Activated naive CD4-positive, alpha-beta T cell treated with anti-CD3 and anti-CD28 coated beads, Interleukin-2, amount 50 U/mL, for 72 hours (primary cell): ENCODE results near the gene LRIG2. TPM values are rescaled to one million over a fixed set of nuclear protein-coding genes. Genes with fewer than 3 reads are reported as not detected.
"Not testable (repeated sequence)": the region's sequence is repeated elsewhere in the genome, so short reads cannot be mapped to it uniquely, and the experiment has no call there.

Experiments used
- ATAC-seq, 2 donors: fragments of 150-1000 bp; cut with Tn5 transposase; 2 replicates each; pipeline ENCODE4 v1.10.0; 2021; ENCODE audit warnings: mild to moderate bottlenecking in 2 of 2, moderate library complexity in 2 of 2
- DNase-seq, 2 donors: peaks; one replicate each; pipeline ENCODE4 v3.0.0; 2021 to 2022; ENCODE audit warnings: low spot score in 2 of 2
- H3K27ac Mint-ChIP-seq, 2 donors: one replicate each; pipeline ENCODE4 v1.8.0; 2022; ENCODE audit warnings: mild to moderate bottlenecking in 2 of 2, mixed read lengths in 2 of 2
- H3K36me3 Mint-ChIP-seq, 2 donors: one replicate each; pipeline ENCODE4 v1.8.0; 2022; ENCODE audit warnings: mixed read lengths in 2 of 2
- H3K9me3 Mint-ChIP-seq, 2 donors: one replicate each; pipeline ENCODE4 v1.8.0; 2022; ENCODE audit warnings: mixed read lengths in 2 of 2
- total RNA-seq, 2 donors: library from RNA; stranded (reverse); gene quantifications; one replicate each; pipeline ENCODE4 v1.2.3, GENCODE V29; 2022

Gene LRIG2, protein sequence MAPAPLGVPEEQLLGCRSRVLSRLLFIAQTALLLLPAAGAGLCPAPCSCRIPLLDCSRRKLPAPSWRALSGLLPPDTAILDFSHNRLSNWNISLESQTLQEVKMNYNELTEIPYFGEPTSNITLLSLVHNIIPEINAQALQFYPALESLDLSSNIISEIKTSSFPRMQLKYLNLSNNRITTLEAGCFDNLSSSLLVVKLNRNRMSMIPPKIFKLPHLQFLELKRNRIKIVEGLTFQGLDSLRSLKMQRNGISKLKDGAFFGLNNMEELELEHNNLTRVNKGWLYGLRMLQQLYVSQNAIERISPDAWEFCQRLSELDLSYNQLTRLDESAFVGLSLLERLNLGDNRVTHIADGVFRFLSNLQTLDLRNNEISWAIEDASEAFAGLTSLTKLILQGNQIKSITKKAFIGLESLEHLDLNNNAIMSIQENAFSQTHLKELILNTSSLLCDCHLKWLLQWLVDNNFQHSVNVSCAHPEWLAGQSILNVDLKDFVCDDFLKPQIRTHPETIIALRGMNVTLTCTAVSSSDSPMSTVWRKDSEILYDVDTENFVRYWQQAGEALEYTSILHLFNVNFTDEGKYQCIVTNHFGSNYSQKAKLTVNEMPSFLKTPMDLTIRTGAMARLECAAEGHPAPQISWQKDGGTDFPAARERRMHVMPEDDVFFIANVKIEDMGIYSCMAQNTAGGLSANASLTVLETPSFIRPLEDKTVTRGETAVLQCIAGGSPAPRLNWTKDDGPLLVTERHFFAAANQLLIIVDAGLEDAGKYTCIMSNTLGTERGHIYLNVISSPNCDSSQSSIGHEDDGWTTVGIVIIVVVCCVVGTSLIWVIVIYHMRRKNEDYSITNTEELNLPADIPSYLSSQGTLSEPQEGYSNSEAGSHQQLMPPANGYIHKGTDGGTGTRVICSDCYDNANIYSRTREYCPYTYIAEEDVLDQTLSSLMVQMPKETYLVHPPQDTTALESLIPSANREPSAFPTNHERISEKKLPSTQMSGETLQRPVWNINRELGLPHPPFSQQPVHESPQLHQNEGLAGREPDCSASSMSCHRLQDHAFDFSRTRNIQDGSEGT
- total RNA-seq, result 10 to 100 TPM; 12.5 to 14.0 TPM

DNA sequence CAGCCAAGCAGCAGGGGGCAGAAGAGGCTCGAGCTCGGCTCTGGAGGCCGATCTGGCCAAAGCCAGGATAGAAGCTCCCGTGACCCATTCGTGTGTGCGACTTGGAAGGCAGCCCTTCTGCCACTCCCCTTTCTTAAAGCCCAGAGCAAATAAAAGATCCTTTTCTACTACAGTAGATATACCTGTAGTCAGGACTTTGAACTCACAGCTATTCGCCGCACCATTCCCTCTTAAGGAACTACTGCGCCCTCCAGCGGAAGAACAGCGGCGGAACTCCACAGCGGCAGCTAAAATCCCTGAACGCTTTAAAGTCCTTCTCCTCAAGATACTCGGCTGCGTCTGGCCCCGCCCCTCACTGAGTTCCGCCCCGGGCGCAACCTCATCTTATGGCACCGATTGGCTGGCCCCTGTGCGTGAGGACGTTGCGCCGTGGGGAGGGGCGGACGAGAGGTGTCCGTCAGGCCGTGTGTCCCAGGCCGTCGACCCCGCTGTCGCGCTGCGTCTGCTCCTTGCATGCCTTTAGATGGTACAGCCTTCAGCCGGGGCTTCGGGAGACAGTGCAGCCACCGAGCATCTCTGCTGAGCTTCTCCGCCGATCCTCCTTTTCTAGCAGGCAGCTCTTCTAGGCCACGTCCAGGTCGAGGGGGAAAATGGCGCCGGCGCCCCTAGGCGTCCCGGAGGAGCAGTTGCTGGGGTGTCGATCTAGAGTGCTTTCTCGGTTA lies at the start of gene LRIG2:
Gene LRIG2, plus strand, starts transcription at position 442 of the 722 bp plus-strand sequence. Its CDS starts 209 bp downstream, at position 651.
- DNase-seq, result peak; percentile 96 to 97
- ATAC-seq, result peak; percentile 98 to 99
- peaks cover 12 to 15% of the 10 kb centered on the region in 2 donors for H3K36me3 Mint-ChIP-seq
- peak within 1 kb of the TSS; percentile 98 to 99 for H3K27ac Mint-ChIP-seq
- no peaks in the 10 kb centered on the region for H3K9me3 Mint-ChIP-seq

DNA sequence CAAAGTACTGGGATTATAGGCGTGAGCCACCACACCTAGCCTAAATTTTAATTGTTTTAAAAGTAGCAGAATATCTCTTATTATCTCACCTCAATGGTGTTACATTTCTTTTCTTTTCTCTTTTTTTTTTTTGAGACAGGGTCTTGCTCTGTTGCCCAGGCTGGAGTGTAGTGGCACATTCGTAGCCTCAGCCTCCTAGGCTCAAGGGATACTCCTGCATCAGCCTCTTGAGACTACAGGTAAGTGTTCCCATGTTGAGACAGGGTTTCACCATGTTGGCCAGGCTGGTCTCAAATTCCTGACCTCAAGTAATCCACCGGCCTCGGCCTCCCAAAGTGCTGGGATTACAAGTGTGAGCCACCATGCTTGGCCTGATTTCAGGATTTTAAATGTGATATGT lies 49.7 kb upstream of the LRIG2 start:
- H3K36me3 Mint-ChIP-seq, H3K27ac Mint-ChIP-seq, ATAC-seq, H3K9me3 Mint-ChIP-seq, DNase-seq: not testable (repeated sequence)

DNA sequence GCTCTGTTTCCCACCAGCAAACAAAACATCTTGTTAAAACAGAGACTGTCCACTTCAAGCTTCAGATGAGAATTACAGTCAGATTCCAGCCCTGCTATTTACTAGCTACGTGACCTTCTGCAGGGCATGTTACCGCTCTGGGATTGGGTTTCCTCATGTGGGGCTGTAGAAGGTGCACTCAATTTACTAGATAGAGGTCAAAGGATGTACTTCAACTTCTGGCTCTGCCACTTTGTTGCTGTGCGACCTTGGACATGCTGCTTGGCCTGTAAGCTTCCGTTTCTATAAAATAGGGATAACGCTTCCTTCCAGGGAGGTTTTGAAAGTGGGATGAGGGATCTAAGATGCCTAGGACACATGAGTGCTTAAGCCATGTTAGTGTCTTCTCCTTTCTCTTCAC lies 46.0 kb upstream of the LRIG2 start:
- ATAC-seq, result no peak
- Mint-ChIP-seq H3K36me3 (no peaks in the 10 kb centered on the region), H3K9me3 (no peaks in the 10 kb centered on the region)

DNA sequence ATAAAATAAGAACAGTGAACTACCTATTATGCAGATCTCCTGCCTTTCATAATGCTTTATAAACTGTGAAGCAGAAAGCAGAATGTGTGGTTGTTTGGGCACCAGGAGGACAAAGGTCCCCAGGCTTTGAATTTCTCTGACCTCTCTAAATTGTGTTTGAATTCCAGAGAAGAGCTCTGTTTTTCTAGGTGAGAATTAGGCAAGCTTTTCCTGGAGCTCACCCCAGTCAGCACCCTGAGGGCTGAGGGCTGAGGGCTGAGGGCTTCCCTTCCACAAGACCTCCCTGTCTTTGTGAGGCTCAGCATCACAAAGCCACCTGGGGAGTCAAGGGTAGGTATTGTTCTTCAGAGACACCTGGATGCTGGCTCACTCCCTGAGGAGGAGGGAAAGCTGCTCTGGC lies 45.5 kb upstream of the LRIG2 start:
- H3K36me3 Mint-ChIP-seq, result no peaks in the 10 kb centered on the region
- DNase-seq, result no peak
- ATAC-seq, result no peak
- H3K9me3 Mint-ChIP-seq, result no peaks in the 10 kb centered on the region
- H3K27ac Mint-ChIP-seq, result peak overlapping the region in 1 of 2 donors; percentile 32

More for the DNA sequence above, 46.0 kb upstream of the LRIG2 start:
- DNase-seq, result no peak
- H3K27ac Mint-ChIP-seq, result peak overlapping the region in 1 of 2 donors; percentile 32

DNA sequence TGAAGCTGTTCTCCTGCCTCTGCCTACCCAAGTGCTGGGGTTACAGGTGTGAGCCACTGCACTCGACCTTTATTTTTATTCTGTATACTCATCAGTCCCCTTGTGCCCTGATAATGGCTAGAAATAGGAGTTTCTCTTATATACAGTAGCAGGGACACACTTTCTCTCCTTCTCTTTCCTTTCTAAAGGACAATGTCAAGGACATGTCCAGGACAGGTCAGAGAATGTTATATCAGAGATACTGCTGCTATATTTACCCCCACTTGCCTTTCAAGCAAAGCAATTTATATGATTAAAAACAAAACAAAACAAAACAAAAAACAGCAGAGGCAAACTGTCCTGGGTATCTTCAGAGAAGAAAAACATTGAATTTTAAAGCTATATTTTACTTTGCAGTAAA lies 43.2 kb upstream of the LRIG2 start:
- no peak for ATAC-seq
- Mint-ChIP-seq H3K27ac (no peak overlapping the region), H3K36me3 (no peaks in the 10 kb centered on the region), H3K9me3 (no peaks in the 10 kb centered on the region)
- DNase-seq, result no peak

DNA sequence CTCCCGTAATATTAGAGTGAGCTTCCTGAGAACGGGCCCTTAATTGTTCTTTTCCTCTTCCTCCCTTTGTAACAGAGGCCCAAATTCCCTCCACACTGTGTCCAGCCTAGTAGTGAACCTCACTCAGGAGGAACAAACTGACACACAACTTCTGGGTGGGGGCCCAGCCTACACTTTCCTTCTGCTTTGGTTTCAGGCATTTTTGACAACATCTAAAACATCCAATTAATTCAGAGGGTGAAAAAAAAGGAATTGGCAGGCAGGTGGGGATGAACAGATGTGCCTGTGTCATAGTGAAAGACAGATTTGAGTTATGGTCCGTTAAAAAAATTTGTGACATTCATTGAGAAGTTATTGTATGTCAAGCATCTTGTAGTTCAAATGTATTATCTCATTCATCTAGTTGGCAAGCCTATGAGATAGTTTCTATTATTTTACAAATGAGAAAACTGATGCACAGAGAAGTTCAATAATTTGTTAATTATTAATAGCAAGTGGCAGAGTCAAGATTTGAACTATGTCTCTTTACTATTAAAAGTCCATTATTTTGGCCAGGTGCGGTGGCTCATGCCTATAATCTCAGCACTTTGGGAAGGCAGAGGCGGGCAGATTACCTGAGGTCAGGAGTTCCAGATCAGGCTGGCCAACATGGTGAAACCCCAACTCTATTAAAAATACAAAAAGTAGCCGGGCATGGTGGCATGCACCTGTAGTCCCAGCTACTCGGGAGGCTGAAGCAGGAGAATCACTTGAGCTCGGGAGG lies 41.6 kb upstream of the LRIG2 start:
- H3K27ac Mint-ChIP-seq, result no peak overlapping the region
- ATAC-seq, result peak in 1 of 2 donors; percentile 62

DNA sequence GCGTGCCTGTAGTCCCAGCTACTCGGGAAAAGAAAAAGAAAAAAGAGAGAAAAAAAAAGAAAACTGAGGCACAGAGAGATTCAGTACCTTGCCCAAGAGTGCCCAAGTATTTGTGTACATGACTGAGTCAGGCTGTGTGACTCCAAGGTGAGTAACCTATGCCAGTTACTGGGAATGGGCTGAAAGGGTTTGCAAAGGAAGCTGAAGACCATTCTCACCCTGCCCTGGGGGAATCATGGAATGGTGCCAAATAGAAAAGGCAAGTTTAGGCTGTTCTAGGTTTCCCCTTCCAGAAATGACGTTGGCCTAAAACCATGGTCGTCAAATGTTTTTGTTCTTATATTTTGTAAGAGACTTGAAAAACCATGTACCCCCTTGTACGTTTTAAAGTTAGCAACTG lies 37.9 kb upstream of the LRIG2 start:
- ATAC-seq (no peak), DNase-seq (no peak)
- H3K36me3 Mint-ChIP-seq, result no peaks in the 10 kb centered on the region
- no peaks in the 10 kb centered on the region for H3K9me3 Mint-ChIP-seq
- H3K27ac Mint-ChIP-seq, result no peak overlapping the region

More for the DNA sequence above, 41.6 kb upstream of the LRIG2 start:
- no peaks in the 10 kb centered on the region for H3K36me3 Mint-ChIP-seq
- no peak for DNase-seq
- no peaks in the 10 kb centered on the region for H3K9me3 Mint-ChIP-seq

DNA sequence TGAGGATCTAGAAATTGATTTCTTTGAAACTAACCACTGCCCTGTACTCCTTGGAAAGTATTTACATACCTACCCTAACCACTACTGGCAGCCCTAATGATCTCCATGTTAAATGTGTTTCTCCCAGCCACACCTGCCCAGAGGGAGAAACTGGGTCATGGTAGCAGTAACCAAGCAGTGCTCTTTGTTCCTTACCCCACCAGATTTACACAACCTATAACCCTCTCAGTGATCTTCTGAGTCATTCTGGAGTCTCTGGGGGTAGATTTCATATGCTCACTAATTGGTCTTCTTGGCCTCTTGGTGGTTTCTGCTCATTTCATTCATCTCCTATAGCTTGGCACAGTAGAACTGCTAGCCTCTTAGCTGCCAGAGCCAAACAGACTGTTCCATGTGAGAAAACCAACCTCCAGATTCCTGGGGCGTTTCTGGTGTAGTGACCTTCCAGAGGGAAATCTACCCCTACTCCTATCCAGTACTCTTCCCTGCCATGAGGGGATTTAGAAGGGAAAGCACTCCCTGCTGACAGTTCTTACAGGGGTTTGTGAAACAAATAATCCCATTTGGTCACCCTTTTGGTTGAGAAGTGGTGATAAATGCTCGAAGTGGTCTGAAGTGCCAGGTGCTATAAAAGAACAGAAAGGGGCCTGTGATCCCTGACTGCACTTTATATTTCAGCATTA lies 36.2 kb upstream of the LRIG2 start:
- H3K27ac Mint-ChIP-seq, result no peak overlapping the region
- DNase-seq (no peak), ATAC-seq (peak; percentile 29 to 48)
- no peaks in the 10 kb centered on the region for H3K9me3 Mint-ChIP-seq
- no peaks in the 10 kb centered on the region for H3K36me3 Mint-ChIP-seq

DNA sequence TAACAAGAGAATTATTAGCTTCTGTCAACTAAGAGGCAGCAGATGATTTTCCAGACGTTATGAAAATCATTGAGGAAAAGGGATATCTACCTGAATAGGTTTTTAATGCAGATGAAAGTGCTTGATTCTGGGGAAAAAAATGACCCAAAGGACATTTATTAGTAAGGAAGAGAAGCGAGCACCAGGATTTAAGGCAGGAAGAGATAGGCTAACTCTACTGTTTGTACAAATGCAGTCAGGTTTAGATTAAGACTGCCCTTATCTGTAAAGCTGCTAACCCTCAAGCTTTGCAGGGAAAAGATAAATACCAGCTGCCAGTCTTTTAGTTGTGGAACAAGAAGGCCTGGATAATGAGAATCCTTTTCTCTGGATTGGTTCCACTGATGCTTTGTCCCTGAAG lies 33.0 kb upstream of the LRIG2 start:
- Mint-ChIP-seq H3K9me3 (no peaks in the 10 kb centered on the region), H3K27ac (no peak overlapping the region), H3K36me3 (no peaks in the 10 kb centered on the region)
- no peak for ATAC-seq
- DNase-seq, result no peak

DNA sequence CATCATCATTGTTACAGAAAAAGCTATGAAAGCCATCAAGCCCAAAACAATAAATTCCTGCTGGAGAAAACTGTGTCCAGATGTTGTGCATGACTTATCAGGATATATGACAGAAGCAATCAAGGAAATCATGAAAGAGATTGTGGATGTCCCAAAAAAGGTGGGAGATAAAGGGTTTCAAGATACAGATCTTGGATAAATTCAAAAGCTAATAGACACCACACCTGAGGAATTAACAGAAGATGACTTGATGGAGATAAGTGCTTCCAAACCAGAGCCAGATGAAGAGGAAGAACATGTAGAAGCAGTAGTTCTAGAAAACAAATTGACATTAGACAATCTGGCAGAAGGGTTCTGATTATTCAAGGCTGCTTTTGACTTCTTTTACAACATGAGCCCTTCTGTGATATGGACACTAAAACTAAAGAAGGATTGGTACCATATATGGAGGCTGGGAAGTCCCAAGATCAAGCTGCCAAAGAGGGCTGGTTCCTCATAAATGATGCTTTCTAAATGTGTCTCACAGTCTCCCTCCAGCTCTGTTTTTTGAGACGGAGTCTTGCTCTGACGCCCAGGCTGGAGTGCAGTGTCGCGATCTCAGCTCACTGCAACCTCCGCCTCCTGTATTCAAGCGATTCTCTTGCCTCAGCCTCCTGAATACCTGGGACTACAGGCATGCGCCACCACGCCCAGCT lies 32.1 kb upstream of the LRIG2 start:
- ATAC-seq, result no peak
- no peak for DNase-seq
- peak overlapping the region in 1 of 2 donors; percentile 69 for H3K27ac Mint-ChIP-seq
- no peaks in the 10 kb centered on the region for H3K36me3 Mint-ChIP-seq
- H3K9me3 Mint-ChIP-seq, result no peaks in the 10 kb centered on the region

DNA sequence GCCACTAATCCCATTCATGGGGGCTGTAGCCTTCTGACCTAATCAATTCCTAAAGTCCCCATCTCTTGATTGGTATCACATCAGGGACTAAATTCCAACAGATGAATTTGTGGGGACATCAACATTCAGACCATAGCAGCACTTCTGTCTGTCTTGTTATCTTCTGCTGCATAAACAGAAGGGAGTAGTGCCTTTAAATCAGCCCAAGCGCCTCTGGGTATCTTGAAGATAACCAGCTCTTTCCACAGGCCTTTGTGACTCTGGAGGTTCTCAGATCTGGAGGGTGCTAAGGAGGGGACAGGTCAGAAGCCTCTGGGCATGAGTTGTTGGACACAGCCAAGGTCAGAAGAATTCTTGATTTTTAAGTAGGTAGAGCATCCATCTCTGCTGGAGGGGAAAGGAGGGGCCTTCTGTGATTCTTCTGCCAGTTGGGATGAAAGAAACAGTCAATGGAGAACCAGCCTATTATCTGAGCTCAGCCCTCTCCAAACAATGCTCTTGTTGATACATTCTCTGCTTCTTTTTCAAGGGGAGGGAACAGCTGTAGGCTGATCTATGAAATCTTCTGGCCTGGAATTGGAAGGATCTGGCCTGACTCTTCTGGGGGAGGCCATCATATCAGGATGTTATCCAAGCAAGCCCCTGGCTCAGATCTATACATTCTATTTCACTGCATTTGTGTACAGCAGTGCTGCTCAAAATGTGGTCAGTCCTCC lies 31.3 kb upstream of the LRIG2 start:
- peak overlapping the region in 1 of 2 donors; percentile 69 for H3K27ac Mint-ChIP-seq
- no peak for ATAC-seq
- DNase-seq, result no peak
- H3K36me3 Mint-ChIP-seq, result no peaks in the 10 kb centered on the region
- H3K9me3 Mint-ChIP-seq, result no peaks in the 10 kb centered on the region

DNA sequence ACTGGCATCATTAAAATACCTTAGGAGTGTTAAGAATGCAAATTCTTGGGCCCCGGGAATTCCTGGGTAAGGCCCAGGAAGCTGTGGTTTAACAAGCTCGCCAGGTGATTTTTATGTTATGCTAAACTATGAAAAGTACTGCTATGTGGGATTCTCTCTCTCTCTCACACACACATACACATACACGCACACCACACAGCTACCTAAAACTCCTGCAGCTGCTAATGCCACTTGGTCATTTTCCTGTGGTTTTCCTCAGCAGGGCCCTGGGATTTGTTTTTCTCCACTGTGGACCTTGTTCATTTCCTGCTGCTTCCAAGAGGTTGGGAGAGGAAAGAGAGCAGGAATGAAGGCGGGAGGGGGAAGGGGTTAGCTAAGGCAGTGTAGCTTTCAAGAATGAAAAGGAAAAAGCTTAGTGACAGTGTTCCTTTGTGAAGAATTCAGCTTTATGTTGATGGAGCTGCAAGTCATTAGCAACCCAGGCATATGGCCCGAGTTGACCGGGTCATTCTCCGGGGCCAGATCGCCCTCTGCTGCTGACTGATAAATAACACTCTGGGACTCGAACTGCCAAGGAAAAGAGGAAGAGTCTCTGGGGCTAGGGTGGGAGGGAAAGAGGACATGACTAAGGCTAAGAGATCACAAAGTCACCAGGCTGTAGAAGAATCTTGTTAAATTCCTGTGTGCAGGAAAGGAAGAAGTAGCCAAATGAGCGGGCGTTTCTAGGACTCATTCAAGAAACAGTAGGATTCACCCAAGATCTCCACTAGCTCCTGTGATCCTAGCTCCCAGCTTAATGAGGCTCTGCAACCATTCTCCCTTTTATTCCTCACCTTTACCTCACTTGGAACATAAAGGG lies 30.5 kb upstream of the LRIG2 start:
- no peak for DNase-seq
- H3K36me3 Mint-ChIP-seq, result no peaks in the 10 kb centered on the region
- ATAC-seq, result peak; percentile 30 to 79
- H3K9me3 Mint-ChIP-seq, result no peaks in the 10 kb centered on the region
- peak overlapping the region in 1 of 2 donors; percentile 69 for H3K27ac Mint-ChIP-seq

DNA sequence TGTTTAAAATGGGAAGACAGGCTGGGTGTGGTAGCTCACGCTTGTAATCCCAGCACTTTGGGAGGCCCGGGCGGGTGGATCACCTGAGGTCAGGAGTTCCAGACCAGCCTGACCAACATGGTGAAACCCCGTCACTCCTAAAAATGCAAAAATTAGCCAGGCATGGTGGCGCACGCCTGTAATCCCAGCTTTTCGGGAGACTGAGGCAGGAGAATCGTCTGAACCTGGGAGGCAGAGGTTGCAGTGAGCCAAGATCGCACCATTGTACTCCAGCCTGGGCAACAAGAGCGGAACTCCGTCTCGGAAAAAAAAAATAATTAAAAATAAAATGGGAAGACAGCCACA lies 29.9 kb upstream of the LRIG2 start:
- peak overlapping the region; percentile 36 to 69 for H3K27ac Mint-ChIP-seq
- not testable (repeated sequence) for ATAC-seq, H3K9me3 Mint-ChIP-seq, DNase-seq, H3K36me3 Mint-ChIP-seq

DNA sequence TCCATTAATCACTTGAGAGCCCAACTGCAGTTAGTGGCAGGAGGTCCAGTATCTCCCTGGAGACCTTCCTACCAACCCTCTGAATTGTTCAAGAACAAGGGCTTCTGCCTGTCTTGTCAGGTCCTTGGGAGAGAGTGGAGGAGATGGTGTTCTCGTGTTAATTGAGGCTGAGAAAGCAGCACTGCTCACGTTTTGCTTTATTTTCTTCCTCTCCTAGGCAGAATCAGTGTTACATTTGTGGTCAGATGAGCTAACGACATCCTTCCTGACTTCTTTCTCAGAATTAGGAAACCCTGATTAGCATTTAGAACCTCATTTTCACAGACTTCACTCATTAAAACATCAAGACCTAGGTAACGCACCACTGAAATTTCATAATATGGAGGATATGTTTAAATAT lies 26.4 kb upstream of the LRIG2 start:
- peak; percentile 49 to 65 for ATAC-seq
- no peak for DNase-seq
- Mint-ChIP-seq H3K9me3 (no peaks in the 10 kb centered on the region), H3K27ac (peak overlapping the region in 1 of 2 donors; percentile 38), H3K36me3 (no peaks in the 10 kb centered on the region)
